Transverse colon (tissue), 4 donors: ENCODE results near the gene ATG13. TPM values are rescaled to one million over a fixed set of nuclear protein-coding genes. Genes with fewer than 3 reads are reported as not detected.
"Not testable (repeated sequence)": the region's sequence is repeated elsewhere in the genome, so short reads cannot be mapped to it uniquely, and the experiment has no call there.

Experiments
- DNase-seq: peaks from one replicate; pipeline ENCODE4 v3.0.0-alpha.2; 2019
- H3K27ac ChIP-seq, 4 donors: fragments of 200-600 bp; sonication (generic); 2 replicates each; pipeline ENCODE4 v1.5.1; 2016 to 2018; ENCODE audit warnings: inconsistent platforms in 4 of 4
- H3K27me3 ChIP-seq: fragments of 200-600 bp; sonication (generic); 2 replicates; pipeline ENCODE4 v1.5.1; 2017; ENCODE audit warnings: inconsistent platforms
- H3K36me3 ChIP-seq, 4 donors: fragments of 200-600 bp; sonication (generic); 2 replicates each; pipeline ENCODE4 v1.5.1; 2017 to 2019; ENCODE audit warnings: inconsistent platforms in 4 of 4
- H3K4me1 ChIP-seq, 4 donors: fragments of 200-600 bp; sonication (generic); 2 replicates each; pipeline ENCODE4 v1.5.1; 2017 to 2020; ENCODE audit warnings: inconsistent platforms in 4 of 4
- H3K4me3 ChIP-seq, 4 donors: fragments of 200-600 bp; sonication (generic); 1 replicate in 1 of 4; 2 replicates in 3 of 4; pipeline versions ENCODE4 v1.5.1 to v1.6.1; 2017 to 2019; ENCODE audit warnings: inconsistent platforms in 4 of 4
- H3K9me3 ChIP-seq, 2 donors: fragments of 200-600 bp; sonication (generic); 2 replicates each; pipeline ENCODE4 v1.5.1; 2017 to 2019; ENCODE audit warnings: inconsistent platforms in 2 of 2
- CTCF ChIP-seq, 5 experiments: fragments of 200-600 bp in 3 of 5; fragments of 450-650 bp in 2 of 5; sonication (generic) in 3 of 5; IDR thresholded peaks; 1 replicate in 2 of 5; 2 replicates in 3 of 5; pipeline ENCODE4 v1.5.1; 2016 to 2017; ENCODE audit warnings: antibody characterized with exemption in 5 of 5, inconsistent platforms in 3 of 5, mild to moderate bottlenecking in 2 of 5, moderate library complexity in 1 of 5
- EP300 ChIP-seq: sonication (generic); formaldehyde crosslinking; IDR thresholded peaks from one replicate; pipeline ENCODE4 v1.6.1; 2017; ENCODE audit warnings: antibody characterized with exemption, low read depth
- POLR2A ChIP-seq: fragments of 450-650 bp; IDR thresholded peaks from one replicate; pipeline ENCODE4 v1.6.1; 2016; ENCODE audit warnings: antibody characterized with exemption, mild to moderate bottlenecking, moderate library complexity
- POLR2AphosphoS5 ChIP-seq, 3 donors: sonication (generic); formaldehyde crosslinking; IDR thresholded peaks; one replicate each; pipeline ENCODE4 v1.6.1; 2016; ENCODE audit warnings: antibody characterized with exemption in 3 of 3
- WGBS, 2 donors: methylation state at CpG; one replicate each; pipeline ENCODE4 v1.1.5; 2018; ENCODE audit warnings: low coverage in 1 of 2; 5-methylcytosine and 5-hydroxymethylcytosine counted together
- in situ Hi-C, 4 donors: fragments of 200-750 bp; cut with MboI; loops; one replicate each; pipeline versions ENCODE4 v1.15.0 to v1.15.1; 2017; ENCODE audit warnings: low sequenced_read_pairs in 3 of 4, low pct_ligation_motif_present in 1 of 4, low pct_unique_long_range_greater_than_20kb in 1 of 4
- intact Hi-C: fragments of 100-400 bp; cut with DNase I; formaldehyde crosslinking; loops from one replicate; pipeline ENCODE4 v1.15.1; 2023; ENCODE audit warnings: low total_unique reads
- total RNA-seq, 4 donors: library from RNA; depleted of rRNA; stranded (reverse); fragments of >200 nt; gene quantifications; one replicate each; pipeline ENCODE4 v1.1.0, GENCODE V29; 2016

Gene ATG13
- total RNA-seq, 4 donors from 2014 or later = 40.8 to 128 (median 112) TPM

GRCh38 chr11:46710821-46711269 is 93.5 kb downstream of the ATG13 start:
- Histone ChIP-seq H3K27ac (peak overlapping the region; percentile 57 to 75 (median 68)), H3K9me3 (no peaks in the 10 kb centered on the region), H3K4me1 (no peaks in the 10 kb centered on the region), H3K4me3 (no peak overlapping the region), H3K27me3 (no peaks in the 10 kb centered on the region), H3K36me3 (peaks cover 0 to 9% (median 4%) of the 10 kb centered on the region in 4 donors)
- intact Hi-C loops = no loop called here
- no peak for TF ChIP-seq EP300
- peak in 2 of 3 donors; percentile 19 to 21 for TF ChIP-seq POLR2AphosphoS5 (IDR thresholded peaks at IDR 0.05)
- WGBS, 2 donors = 36 to 64% methylated on average over 2 to 10 of the region's 10 CpGs
- peak; percentile 17 for DNase-seq
- in situ Hi-C loops = no loop called here

- H3K27ac ChIP-seq = peak overlapping the region; percentile 57 to 75 (median 68)
- no peaks in the 10 kb centered on the region for H3K4me1 ChIP-seq
- no peaks in the 10 kb centered on the region for H3K9me3 ChIP-seq
- H3K27me3 ChIP-seq = no peaks in the 10 kb centered on the region
- H3K4me3 ChIP-seq = no peak overlapping the region
- 78% methylated on average over 5 of the region's 5 CpGs; no CpG with 5 or more reads in 1 of the 2 donors for WGBS, 2 donors
- TF ChIP-seq POLR2AphosphoS5 (IDR thresholded peaks at IDR 0.05) (no peak), POLR2A (no peak), CTCF (IDR thresholded peaks at IDR 0.05) (no peak), EP300 (no peak)
- H3K36me3 ChIP-seq = peaks cover 0 to 5% (median 2%) of the 10 kb centered on the region in 4 donors
- intact Hi-C loops = no loop called here
- no peak for DNase-seq
- in situ Hi-C loops = no loop called here
These were observed 94.0 kb downstream of the ATG13 start for GRCh38 chr11:46711303-46711702.

GRCh38 chr11:46712874-46713576 is 95.7 kb downstream of the ATG13 start:
- Histone ChIP-seq H3K9me3 (no peaks in the 10 kb centered on the region), H3K27ac (no peak overlapping the region)
- no peak for TF ChIP-seq CTCF (IDR thresholded peaks at IDR 0.05)
- no peak for TF ChIP-seq POLR2A
- no peak for TF ChIP-seq EP300
- no peak for TF ChIP-seq POLR2AphosphoS5 (IDR thresholded peaks at IDR 0.05)

GRCh38 chr11:46717825-46718154 is 100.4 kb downstream of the ATG13 start:
- H3K4me3 ChIP-seq, in situ Hi-C loops, H3K36me3 ChIP-seq, H3K27me3 ChIP-seq, DNase-seq, intact Hi-C loops, H3K9me3 ChIP-seq: not testable (repeated sequence)
- H3K27ac ChIP-seq = peak overlapping the region in 3 of 4 donors; percentile 49 to 59 (median 51)
- 89 to 100% methylated on average over 2 of the region's 2 CpGs for WGBS, 2 donors
- H3K4me1 ChIP-seq = peaks cover 0 to 12% (median 5%) of the 10 kb centered on the region in 4 donors

More at GRCh38 chr11:46712874-46713576, 95.7 kb downstream of the ATG13 start:
- H3K4me3 ChIP-seq = no peak overlapping the region
- H3K4me1 ChIP-seq = peaks cover 0 to 5% (median 2%) of the 10 kb centered on the region in 4 donors
- no peaks in the 10 kb centered on the region for H3K36me3 ChIP-seq
- in situ Hi-C loops (no loop called here), intact Hi-C loops (no loop called here)
- 92 to 95% methylated on average over 3 to 7 of the region's 7 CpGs for WGBS, 2 donors
- DNase-seq = no peak
- no peaks in the 10 kb centered on the region for H3K27me3 ChIP-seq

GRCh38 chr11:46718155-46719019 is 101.0 kb downstream of the ATG13 start:
- Histone ChIP-seq H3K9me3 (no peaks in the 10 kb centered on the region), H3K4me3 (no peak overlapping the region), H3K27ac (peak overlapping the region in 3 of 4 donors; percentile 49 to 59 (median 51)), H3K4me1 (peaks cover 0 to 12% (median 5%) of the 10 kb centered on the region in 4 donors), H3K36me3 (no peaks in the 10 kb centered on the region), H3K27me3 (no peaks in the 10 kb centered on the region)
- peak; percentile 51 for DNase-seq
- intact Hi-C loops (no loop called here), in situ Hi-C loops (no loop called here)
- WGBS, 2 donors = 58 to 93% methylated on average over 3 to 11 of the region's 11 CpGs
- peak in 1 of 3 donors; percentile 8 for TF ChIP-seq POLR2AphosphoS5 (IDR thresholded peaks at IDR 0.05)
- peak; percentile 60 for TF ChIP-seq POLR2A
- no peak for TF ChIP-seq CTCF (IDR thresholded peaks at IDR 0.05)
- no peak for TF ChIP-seq EP300
